Measurements from ENCODE around the gene ABCC9.

Gene ABCC9

DNA sequence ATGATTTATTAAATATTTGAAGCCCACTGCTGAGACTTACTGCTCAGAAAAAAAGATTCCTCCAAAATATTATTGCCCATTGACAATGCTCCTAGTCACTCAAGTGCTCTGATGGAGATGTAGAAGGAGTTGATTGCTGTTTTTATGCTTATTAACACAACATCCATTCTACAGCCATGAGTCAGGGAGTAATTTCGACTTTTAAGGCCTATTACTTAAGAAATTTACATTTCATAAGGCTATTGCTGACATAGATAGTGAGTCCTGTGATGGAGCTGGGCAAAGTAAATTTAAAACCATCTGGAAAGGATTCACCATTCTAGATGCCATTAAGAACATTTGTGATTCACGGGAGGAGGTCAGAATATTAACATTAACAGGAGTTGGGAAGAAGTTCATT, 171.9 kb downstream of the ABCC9 start:
- no peak for DNase-seq

DNA sequence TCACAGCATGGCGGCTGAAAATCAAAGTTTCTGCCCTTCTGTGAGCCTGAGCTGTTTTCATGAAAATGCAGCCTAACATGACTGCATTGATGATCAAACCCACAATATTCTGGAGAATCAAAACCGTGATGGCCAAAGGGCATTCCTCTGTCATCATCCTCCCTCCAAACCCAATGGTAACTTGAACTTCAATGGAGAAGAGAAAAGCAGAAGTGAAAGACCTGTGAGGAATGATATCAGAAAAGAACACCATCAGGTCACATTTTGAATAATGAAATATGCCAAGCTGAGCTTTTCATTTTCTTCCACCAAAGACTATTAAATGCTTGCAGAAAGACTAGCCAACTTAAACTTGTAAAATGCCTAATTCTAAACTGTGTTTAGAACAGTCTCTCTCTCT, 174.8 kb downstream of the ABCC9 start:
- no peak for DNase-seq

DNA sequence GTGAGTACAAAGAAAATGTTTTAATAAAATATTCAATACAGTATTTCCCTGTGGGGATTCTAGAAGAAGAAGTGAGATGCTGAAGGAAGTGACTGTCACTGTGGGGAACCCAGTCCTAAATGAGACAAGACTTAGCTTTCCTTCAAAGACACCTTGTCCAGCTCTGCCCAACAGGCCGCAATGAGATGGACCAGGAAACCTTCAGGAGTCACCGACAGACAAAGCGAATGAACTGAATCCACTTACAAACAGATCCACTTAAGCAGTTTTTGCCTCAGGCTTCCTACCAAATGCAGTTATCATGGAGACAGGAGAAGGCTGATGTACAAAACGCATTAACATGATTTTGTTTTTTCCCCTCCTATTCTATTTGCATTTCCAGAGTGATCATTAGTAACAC, 176.3 kb downstream of the ABCC9 start:
- DNase-seq = no peak

DNA sequence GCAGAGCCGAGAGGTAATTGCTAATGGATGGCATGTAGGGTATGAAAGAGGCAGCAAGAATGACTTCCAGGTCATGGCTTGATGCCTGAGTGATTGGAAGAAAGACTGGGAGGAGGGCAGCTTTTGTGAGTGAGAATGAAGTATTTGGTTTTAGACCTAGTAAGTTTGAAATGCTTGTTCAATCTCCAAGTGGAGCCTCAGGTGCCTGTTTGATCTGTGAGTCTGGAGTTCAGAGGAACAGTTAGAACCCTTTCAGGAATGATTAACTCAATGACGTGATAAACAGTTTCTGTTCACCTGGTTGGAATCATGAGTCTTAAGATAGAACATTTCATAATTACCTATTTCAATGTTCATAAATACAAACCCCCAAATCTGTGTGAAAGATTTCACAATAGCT, 177.2 kb downstream of the ABCC9 start:
- DNase-seq = no peak

DNA sequence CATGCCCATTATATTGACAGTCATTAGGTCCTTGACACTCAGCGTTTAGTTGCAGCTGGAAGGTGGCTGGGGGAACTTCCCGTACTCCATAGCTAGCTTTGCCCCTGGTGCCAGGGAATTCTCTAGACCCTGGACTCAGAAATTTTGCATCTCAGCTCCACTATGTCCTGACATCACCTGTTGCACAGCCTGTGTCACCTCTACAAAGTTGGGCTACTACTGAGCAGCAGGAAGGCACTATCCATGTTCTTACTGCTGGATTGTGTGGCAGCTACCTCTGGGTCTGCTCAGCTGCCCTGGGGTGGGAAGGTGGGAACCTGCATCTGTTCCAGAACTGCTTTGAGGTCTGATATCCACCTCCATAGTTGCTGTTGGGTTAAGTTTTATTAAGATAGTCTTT, 177.7 kb downstream of the ABCC9 start:
- no peak for DNase-seq

DNA sequence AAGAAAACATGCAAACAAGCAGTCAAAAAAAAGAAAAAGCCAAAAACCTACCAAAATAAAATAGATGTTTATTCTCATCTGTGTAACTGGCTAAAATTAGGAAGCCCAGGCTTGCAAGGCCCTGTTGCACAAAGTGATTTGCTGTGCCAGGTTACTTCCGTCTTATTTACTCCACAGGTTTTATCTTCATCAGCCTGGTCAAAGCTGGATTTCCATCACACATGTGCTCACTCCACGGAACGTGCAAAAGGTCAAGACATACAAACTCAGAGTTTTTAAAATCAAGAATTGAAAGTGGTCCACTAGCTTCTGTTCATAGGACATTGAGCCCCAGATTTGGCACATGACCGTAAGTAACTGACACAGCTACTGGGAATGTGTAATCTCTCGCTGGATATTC, 181.5 kb downstream of the ABCC9 start:
- DNase-seq = no peak

DNA sequence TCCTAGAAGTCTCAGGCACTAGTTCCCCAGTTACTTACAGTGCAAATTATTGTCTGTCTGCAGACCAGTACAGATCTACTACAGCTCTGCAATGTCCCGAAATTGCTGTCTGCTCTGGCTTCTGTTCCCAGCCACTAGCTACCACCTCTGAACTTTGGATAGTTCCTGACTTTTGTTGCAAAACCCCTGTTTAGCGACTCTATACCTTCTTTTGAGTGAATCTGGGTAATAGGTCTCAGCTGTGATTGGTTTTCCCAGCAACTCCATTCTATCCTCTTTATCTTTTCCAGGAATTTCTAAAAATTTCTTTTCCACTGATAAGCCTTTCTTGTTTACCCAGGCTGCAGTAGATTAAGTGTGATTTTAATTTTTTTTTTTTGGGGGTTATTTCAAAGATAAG, 183.5 kb downstream of the ABCC9 start:
- DNase-seq = no peak

DNA sequence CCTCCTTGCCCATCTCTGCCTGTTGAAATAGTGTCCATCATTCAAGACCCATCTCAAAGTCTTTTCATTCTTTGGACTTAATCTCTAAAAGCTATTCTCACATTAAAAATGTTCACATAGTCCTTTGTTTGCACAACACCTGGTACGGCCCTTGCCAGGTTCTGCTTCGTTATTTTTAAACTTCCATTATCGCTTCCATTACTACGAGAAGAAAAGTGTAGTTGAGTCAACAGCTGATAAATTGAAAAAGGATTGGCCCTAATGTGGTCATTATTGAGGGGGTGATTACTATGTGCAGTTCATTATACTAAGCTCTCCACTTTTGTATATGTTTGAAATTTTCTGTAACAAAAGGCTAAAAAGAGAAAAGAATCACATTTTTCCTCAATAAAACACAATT, 184.5 kb downstream of the ABCC9 start:
- no peak for DNase-seq

DNA sequence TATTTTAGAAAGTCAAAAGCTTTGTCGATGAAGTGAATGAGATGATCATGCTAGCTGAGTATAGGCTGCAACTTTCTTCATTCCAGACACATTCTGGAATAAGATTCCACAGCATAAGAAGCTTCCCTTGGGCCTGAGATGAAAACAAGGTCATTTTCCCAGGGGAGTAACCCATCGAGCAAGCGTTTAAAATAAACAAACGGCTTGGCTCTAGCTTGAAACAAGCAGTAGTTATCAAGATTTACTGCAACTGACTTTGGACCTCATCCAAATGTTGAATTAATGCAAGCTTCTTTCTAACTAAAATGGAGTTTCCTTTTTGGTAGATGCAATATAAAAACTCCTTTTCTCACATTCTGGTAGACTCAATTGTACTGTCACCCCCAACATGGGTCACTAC, 189.7 kb downstream of the ABCC9 start:
- no peak for DNase-seq

Measured in 8988T (cell line).